OCI-M1 (cell line): ENCODE measurements around the gene TNFSF13.

Experiments used
- DNase-seq: peaks from one replicate; lab custom pipeline; 2025; lab: John Stamatoyannopoulos, UW

The TNFSF13 gene

DNA sequence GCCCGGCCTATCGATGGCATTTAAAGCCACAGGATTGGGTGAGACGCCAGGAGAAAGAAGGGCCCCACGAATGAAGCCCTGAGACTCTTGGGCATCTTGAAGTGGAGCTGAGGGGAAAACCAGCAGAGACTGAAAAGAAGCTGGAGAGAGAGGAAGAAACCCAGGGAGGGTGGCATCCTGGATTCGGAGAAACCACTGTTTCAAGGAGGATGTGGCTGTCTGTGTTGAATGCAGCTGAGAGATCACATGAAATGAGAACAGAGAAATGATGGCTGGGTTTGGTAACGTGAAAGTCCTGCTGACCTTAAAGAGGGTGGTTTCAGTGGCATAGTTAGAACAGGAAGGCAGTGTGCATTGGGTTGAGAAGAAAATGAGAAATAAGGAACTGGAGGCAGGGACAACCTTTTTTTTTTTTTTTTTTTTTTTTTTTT is 5.9 kb upstream of the TNFSF13 start:
- peak; percentile 19 for DNase-seq

DNA sequence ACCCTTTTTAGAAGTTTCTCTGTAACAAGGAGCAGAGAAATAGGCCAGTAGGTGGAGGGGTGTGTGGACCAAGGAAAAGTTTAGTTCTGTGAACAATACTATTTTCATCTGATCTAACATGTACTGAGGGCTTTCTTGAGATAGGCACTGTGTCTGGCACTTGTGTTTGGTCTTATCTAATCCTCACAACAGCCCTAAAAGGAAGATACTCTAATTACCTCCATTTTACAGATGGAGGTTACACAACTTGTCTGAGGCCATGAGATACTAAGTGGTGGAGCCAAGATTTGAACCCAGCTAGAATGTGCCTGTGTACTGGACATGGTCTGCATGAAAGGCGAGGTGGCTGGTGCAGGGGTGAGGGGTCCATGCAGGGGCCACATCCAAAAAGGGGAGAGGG is 5.2 kb upstream of the TNFSF13 start:
- peak; percentile 57 for DNase-seq

DNA sequence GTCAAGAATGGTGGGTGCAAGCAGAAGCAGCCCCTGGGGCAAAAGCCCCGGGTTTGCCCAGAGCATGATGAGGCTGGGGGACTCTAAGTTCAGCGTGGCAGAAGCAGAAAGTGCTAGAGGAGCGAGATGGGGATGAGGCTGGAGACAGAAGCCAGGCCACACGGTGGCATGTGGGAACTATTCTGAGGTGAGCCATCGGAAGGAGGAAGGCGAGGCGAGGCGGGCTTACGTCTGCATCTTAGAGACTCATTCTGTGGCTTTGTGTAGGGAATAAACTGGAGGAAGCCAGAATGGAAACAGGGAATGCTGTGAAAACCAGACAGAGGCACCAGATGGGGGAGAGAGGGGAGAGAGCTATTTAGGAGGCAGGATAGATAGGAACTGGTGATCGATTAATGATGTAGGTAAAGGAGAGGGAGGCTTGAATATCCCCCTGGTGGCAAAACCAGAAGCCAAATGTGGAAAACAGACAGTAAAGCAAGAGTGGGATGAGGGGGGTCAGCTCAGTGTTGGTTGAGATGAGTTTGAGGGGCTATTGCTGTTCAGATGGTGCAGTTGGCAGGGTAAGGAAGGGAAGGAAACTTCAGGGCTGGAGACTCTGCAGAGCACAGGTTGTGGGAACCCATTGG is 3.1 kb upstream of the TNFSF13 start:
- no peak for DNase-seq

DNA sequence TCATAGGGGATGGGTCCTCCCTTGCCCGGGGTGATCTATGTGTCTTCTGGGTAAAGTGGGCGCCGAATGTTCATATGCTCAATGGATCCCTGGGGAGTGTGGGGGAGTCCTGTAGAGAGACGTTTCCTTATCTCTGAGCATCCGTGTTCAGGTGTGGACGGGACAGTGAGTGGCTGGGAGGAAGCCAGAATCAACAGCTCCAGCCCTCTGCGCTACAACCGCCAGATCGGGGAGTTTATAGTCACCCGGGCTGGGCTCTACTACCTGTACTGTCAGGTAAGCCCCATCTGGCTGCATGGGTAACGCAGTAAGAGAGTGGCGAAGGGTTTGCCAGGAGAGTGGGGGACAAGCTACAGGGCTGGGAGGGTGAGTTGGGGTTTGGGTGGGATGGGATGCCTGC is 1.9 kb upstream of the TNFSF13 start:
- no peak for DNase-seq

DNA sequence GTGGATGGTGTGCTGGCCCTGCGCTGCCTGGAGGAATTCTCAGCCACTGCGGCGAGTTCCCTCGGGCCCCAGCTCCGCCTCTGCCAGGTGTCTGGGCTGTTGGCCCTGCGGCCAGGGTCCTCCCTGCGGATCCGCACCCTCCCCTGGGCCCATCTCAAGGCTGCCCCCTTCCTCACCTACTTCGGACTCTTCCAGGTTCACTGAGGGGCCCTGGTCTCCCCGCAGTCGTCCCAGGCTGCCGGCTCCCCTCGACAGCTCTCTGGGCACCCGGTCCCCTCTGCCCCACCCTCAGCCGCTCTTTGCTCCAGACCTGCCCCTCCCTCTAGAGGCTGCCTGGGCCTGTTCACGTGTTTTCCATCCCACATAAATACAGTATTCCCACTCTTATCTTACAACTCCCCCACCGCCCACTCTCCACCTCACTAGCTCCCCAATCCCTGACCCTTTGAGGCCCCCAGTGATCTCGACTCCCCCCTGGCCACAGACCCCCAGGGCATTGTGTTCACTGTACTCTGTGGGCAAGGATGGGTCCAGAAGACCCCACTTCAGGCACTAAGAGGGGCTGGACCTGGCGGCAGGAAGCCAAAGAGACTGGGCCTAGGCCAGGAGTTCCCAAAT is 1.3 kb upstream of the TNFSF13 start:
- DNase-seq, result no peak

DNA sequence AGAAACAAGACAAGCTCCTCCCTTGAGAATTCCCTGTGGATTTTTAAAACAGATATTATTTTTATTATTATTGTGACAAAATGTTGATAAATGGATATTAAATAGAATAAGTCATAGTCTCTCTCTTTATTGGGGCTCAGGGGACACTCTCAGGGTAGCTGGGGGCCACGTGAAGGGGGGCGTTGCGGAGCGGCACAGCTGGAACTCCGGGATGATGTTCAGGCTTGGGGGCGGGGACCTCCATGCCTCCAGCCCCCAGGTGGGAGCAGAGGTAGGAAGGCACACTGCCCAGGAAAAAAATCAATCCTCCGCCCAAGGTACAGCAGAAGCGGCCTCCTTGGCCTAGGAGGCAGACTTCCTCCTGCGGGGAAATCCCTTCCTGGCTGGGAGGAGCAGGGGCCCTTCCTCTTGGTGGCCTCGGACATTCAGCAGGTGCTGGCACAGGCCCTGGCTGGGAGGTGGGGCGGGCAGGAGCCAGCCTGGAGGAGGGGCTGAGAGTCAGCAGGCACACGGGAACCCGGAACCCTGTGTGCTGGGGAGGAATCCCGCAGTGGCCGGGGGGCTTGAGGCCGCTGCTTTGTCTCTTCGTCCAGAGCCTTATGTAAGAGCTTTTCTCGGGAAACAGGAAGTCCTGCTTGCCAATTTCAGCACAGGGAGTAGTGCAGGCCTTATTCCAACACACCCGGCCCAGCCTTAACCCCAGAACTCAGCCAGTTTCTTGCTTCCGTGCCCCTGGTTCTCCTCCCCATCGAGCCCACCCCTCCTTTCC is 591 bp upstream of the TNFSF13 start:
- peak; percentile 91 for DNase-seq

DNA sequence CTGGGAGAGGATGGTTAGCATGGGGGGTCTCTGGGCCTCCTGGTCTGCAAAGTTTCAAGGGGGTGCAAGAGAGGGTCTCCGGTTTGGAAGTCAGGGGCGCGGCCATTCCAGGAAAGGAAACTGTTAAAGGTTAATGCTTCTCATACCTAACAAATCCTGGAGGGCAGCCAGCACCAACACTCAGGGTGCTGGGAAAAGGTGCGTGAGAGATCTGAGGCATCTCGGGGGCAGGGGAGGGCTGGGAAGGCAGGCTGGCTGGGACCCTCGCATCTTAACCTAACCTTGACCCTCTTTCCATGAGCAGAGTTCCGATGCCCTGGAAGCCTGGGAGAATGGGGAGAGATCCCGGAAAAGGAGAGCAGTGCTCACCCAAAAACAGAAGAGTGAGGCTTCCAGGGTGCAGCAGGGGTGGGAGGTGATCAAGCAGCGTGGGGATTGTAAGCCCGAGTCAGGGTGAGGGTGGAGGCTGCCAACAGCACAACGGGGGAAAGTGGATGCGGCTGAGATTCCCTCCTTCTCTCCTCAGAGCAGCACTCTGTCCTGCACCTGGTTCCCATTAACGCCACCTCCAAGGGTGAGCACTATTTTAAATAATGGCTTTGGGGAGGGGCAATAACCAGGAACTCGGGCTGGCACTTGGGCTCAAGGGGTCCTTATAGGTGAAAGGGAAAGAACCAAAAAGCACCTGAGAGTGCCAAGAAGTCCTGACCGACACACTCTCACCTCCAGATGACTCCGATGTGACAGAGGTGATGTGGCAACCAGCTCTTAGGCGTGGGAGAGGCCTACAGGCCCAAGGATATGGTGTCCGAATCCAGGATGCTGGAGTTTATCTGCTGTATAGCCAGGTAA is 996 bp downstream of the TNFSF13 start:
- DNase-seq, result no peak

DNA sequence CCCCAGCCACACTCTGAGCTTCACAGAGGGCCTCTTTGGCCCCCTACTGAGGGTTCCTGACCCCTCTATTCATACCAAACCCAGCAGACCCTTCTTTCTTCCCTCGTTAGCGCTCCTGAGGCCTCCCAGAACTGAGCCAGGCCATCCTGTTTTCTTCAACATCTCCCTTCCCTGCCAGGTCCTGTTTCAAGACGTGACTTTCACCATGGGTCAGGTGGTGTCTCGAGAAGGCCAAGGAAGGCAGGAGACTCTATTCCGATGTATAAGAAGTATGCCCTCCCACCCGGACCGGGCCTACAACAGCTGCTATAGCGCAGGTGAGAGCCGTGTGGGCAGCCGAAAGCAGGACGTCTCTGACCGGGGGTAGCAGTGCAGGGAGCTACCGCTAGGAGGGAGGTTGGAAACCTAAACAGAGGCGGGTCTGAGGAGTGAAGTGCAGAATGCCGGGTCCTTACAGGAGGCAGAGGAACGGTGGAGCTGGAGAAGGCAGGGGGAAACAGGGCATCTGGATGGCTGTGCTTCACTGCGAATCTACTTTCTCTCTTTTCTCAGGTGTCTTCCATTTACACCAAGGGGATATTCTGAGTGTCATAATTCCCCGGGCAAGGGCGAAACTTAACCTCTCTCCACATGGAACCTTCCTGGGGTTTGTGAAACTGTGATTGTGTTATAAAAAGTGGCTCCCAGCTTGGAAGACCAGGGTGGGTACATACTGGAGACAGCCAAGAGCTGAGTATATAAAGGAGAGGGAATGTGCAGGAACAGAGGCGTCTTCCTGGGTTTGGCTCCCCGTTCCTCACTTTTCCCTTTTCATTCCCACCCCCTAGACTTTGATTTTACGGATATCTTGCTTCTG is 1.9 kb downstream of the TNFSF13 start:
- peak; percentile 41 for DNase-seq

DNA sequence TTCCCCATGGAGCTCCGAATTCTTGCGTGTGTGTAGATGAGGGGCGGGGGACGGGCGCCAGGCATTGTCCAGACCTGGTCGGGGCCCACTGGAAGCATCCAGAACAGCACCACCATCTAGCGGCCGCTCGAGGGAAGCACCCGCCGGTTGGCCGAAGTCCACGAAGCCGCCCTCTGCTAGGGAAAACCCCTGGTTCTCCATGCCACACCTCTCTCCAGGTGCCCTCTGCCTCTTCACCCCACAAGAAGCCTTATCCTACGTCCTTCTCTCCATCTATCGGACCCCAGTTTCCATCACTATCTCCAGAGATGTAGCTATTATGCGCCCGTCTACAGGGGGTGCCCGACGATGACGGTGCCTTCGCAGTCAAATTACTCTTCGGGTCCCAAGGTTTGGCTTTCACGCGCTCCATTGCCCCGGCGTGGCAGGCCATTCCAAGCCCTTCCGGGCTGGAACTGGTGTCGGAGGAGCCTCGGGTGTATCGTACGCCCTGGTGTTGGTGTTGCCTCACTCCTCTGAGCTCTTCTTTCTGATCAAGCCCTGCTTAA is 2.6 kb downstream of the TNFSF13 start:
- peak; percentile 94 for DNase-seq

DNA sequence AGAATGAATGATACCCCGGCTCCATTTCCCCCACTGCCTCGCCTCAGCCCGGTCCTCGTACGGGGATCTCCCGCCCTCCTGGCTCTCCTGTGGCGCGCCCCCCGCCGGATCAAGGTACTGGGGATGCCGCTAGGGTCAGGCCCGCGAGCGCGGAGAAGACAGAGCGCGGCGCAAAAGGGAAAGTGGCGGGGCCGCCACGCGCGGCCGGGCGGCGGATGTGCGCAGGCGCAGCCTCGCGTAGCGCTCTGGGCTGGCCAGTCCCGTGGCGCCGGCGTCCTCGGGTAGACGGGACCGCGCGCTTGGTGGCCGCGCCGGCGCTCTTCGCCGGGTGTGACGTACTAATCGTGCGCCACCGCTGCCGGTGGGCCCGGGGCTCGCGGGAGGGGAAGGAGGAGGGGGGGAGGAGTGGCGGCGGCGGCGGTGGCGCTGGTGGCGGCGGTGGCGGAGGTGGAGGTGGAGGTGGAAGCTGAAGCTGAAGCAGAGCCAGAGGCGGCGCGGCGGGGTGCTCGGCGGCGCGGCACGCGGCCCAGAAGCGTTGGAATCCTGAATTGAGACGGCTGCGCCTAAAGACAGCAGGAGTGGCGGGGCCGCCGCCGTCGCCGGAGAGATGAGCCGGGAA is 3.1 kb downstream of the TNFSF13 start, which contains the start of gene SENP3:
SENP3 (plus strand) TSS at position 331 of the 619 bp plus-strand sequence. CDS start 1,158 bp downstream, outside the sequence.
- DNase-seq, result peak; percentile 95

DNA sequence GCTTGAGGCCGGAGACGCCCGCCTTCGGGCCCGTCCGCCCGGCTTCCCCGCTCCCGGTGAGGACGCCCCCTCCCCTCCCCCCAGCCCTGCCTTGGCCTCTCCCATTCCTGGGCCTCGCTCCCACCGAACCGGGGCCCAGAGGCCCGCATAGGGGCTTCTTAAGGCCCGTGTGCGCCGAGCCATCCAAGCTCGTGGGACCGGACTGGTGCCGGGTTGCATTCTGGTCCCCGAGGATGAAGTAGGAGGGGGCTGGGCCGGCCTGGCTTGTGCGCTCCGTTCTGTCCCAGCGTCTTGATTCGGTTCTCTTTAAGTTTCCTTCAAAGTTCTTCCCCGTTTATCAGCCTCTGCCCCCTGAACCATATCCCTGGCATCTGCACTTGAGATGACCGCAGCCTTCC is 3.7 kb downstream of the TNFSF13 start:
- peak; percentile 58 for DNase-seq

DNA sequence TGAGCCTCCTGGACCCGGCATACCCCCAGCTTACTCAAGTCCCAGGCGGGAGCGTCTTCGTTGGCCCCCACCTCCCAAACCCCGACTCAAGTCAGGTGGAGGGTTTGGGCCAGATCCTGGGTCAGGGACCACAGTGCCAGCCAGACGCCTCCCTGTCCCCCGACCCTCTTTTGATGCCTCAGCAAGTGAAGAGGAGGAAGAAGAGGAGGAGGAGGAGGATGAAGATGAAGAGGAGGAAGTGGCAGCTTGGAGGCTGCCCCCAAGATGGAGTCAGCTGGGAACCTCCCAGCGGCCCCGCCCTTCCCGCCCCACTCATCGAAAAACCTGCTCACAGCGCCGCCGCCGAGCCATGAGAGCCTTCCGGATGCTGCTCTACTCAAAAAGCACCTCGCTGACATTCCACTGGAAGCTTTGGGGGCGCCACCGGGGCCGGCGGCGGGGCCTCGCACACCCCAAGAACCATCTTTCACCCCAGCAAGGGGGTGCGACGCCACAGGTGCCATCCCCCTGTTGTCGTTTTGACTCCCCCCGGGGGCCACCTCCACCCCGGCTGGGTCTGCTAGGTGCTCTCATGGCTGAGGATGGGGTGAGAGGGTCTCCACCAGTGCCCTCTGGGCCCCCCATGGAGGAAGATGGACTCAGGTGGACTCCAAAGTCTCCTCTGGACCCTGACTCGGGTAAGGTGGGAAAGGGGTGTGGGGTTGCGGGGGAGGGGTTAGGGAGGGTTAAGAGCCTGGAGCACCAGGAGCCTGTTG is 4.7 kb downstream of the TNFSF13 start:
- DNase-seq, result no peak

DNA sequence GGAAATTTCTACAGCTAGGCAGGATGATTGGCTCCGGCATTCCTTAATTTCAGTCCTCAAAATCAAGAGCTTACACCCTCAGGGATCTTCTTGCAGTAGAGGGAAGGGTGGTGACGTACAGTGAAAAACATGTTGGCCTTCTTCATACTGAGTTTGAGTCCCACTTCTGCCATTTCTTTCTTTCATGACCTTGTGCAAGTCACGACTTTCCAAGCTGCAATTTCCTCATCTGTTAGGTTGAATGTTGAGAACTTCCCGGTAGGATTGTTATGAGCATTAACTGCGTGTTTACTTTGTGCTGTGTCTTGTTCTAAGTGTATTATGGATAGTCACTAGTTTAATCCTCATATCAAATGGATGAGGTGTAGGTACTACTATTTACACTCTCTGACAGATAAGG is 11.0 kb downstream of the TNFSF13 start:
- DNase-seq, result no peak

DNA sequence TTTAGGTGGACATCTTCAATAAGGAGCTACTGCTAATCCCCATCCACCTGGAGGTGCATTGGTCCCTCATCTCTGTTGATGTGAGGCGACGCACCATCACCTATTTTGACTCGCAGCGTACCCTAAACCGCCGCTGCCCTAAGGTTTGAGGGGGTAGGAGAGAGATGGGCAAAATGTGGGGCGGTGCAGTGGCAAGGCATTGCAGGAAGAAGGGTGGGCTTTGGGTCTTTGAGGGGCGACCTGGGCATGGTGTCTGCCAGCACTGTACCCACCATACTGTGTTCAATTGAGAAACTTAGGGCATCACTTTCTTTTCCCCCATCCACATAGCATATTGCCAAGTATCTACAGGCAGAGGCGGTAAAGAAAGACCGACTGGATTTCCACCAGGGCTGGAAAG is 11.8 kb downstream of the TNFSF13 start:
- no peak for DNase-seq

DNA sequence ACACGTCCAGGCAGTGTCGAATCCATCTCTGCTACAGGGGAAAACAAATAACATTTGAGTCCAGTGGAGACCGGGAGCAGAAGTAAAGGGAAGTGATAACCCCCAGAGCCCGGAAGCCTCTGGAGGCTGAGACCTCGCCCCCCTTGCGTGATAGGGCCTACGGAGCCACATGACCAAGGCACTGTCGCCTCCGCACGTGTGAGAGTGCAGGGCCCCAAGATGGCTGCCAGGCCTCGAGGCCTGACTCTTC is 13.7 kb downstream of the TNFSF13 start:
- DNase-seq, result no peak

DNA sequence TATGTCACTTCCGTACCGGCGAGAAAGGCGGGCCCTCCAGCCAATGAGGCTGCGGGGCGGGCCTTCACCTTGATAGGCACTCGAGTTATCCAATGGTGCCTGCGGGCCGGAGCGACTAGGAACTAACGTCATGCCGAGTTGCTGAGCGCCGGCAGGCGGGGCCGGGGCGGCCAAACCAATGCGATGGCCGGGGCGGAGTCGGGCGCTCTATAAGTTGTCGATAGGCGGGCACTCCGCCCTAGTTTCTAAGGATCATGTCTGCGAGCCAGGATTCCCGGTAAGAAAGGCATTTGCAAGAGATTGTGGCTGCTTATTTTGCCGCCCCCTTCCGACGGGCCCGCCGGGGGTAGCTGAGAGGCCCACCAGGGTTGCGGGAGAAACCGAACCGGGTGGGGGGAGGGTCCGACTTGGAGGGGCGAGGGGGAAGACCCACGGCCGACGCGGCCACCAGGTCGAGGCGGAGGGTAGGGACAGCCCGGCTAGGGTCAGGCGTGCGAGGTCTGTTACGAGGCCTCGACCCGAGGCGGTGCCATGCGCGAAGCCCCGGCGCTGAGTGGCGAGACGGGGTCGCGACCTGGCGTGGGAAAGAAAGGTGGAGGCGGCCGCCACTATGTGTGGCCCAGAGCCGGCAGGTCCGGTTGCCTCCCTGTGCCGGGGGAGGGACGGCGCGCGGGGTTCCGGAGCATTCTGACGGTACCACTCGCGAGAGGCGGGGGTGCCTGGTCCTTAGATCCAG is 14.2 kb downstream of the TNFSF13 start:
- DNase-seq, result peak; percentile 100

DNA sequence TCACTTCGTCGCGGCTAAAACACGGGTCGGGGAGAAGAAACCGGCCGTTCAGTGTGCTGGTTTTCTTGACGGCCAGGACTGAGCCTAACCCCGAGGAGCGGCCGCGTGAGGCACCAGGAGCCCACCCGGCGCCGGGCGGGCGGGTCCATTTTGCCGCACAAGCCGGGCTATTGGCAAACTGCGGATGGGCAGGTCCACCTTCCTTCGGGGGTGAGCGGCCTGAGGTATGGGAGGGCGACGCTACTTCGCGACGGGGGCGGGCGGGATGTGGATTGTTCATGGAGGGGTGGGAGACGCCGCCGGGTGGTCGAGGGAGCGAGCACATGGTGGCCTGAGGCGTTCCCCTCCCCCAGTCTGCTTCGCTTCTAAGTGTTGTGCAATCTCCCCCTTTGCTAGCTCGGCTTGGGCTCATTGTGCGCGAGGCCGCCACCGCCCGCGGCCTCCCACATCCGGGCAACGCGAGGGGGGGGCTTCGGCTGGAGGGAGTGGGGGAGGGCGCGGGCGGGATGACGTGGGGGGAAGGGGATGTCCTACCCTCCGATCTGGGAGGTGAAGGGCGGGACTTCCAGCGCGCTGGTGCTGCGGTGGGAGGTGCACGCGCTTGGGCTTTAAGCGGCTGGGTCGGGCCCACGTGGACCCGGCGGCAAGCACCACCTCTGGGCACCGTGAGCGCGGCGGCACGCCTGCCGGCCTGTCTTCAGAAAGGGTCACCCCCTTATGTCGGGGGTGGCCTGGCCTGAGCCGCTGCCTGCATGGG is 15.0 kb downstream of the TNFSF13 start:
- DNase-seq, result peak; percentile 97

DNA sequence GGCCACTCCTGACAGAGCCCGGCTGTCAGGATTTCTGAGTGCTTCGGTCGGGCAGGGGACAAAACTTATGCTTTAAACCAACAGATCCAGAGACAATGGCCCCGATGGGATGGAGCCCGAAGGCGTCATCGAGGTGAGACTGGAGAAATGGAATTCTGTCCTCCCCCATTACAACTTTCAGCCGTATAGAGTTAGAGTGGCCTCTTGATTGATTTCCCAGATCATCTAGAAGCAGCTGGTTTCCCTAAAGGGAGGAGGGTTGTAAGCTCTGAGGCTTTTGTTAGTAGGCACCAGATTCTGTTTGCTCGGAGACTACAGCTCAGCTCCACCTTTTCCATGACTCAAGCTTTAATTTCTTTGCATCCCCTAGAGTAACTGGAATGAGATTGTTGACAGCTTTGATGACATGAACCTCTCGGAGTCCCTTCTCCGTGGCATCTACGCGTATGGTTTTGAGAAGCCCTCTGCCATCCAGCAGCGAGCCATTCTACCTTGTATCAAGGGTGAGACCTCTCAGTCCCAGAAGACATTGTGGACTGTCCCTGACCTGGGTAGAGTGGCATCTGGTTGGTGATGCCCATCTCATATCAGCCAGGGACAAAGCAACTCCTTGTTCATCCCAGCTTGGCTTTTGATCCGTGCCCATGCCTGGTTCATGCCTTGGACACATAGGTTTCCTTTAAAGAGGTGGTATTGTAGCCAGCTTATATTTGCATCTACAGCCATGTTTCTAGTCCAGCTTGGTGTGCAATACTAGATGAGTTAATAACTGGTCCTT is 15.8 kb downstream of the TNFSF13 start:
- DNase-seq, result no peak
